H1 (cell line): Measurements from ENCODE around the gene BMERB1. TPM values are rescaled to one million over a fixed set of nuclear protein-coding genes. Genes with fewer than 3 reads are reported as not detected.

Source experiments
- CTCF ChIA-PET: fragments of 300-600 bp; sonication (Branson Sonifier 250); formaldehyde crosslinking; loops from one replicate; lab custom pipeline; 2021; ENCODE audit not compliant: partially characterized antibody; lab: Charles Lee
- POLR2A ChIA-PET: fragments of 300-600 bp; sonication (Branson Sonifier 250); formaldehyde crosslinking; loops from one replicate; lab custom pipeline; 2021; ENCODE audit warnings: inconsistent platforms; ENCODE audit not compliant: partially characterized antibody; lab: Charles Lee
- DNase-seq, 2 experiments: peaks; one replicate each; pipeline versions ENCODE4 v3.0.0 to v3.0.0-alpha.2; 2010 to 2022; ENCODE audit warnings: low spot score in 2 of 2, low read depth in 1 of 2, mixed read lengths in 1 of 2
- FAIRE-seq: peaks from 2 replicates; lab custom pipeline; 2011; peaks lifted over from hg19 to GRCh38; lab: Jason Lieb, UNC
- H2AFZ ChIP-seq: 2 replicates; pipeline ENCODE4 v1.8.1; 2012; ENCODE audit warnings: low read length, inconsistent platforms
- H2AK5ac ChIP-seq: 2 replicates; pipeline ENCODE4 v1.6.1; 2013; ENCODE audit warnings: low read depth, low read length
- H2BK120ac ChIP-seq: replicated peaks from 2 replicates; pipeline ENCODE3; 2013; ENCODE audit warnings: low read depth, low read length, inconsistent platforms
- H2BK12ac ChIP-seq: 2 replicates; pipeline ENCODE4 v1.6.1; 2013; ENCODE audit warnings: low read depth, low read length
- H2BK15ac ChIP-seq: 2 replicates; pipeline ENCODE4 v1.6.1; 2013; ENCODE audit warnings: low read length
- H2BK20ac ChIP-seq: 2 replicates; pipeline ENCODE4 v1.6.1; 2013; ENCODE audit warnings: low read length
- H2BK5ac ChIP-seq: 2 replicates; pipeline ENCODE4 v1.6.1; 2013; ENCODE audit warnings: low read depth, low read length
- H3K14ac ChIP-seq: 2 replicates; pipeline ENCODE4 v1.6.1; 2013; ENCODE audit warnings: inconsistent platforms; ENCODE audit not compliant: insufficient read length
- H3K18ac ChIP-seq: 2 replicates; pipeline ENCODE4 v1.6.1; 2013; ENCODE audit warnings: low read length; ENCODE audit errors: extremely low read depth
- H3K23ac ChIP-seq: 2 replicates; pipeline ENCODE4 v1.6.1; 2013; ENCODE audit warnings: inconsistent platforms; ENCODE audit not compliant: insufficient read length
- H3K23me2 ChIP-seq: 2 replicates; pipeline ENCODE4 v1.6.1; 2013; ENCODE audit warnings: low read depth, low read length
- H3K27ac ChIP-seq: 2 replicates; pipeline ENCODE4 v1.6.1; 2011; ENCODE audit warnings: low read depth, low read length, inconsistent platforms
- H3K27me3 ChIP-seq, 4 experiments: replicated peaks in 1 of 4; 1 replicate in 1 of 4; 2 replicates in 3 of 4; pipeline versions ENCODE4 v1.6.1 to v1.8.1; 2011 to 2013; ENCODE audit warnings: low read length in 3 of 4, mild to moderate bottlenecking in 3 of 4, inconsistent platforms in 2 of 4, mixed read lengths in 2 of 4, moderate library complexity in 1 of 4; ENCODE audit not compliant: control insufficient read depth in 3 of 4, insufficient read depth in 3 of 4; ENCODE audit errors: extremely low read depth in 1 of 4
- H3K36me3 ChIP-seq, 4 experiments: 2 replicates each; pipeline versions ENCODE4 v1.6.1 to v1.8.1; 2011 to 2013; ENCODE audit warnings: mild to moderate bottlenecking in 4 of 4, low read length in 3 of 4, moderate library complexity in 2 of 4, control low read depth in 1 of 4, inconsistent platforms in 1 of 4; ENCODE audit not compliant: insufficient read depth in 4 of 4, control insufficient read depth in 2 of 4
- H3K4ac ChIP-seq: replicated peaks from 2 replicates; pipeline ENCODE3; 2013; ENCODE audit warnings: low read length, low read depth, mixed read lengths, inconsistent platforms; ENCODE audit not compliant: insufficient read length
- H3K4me1 ChIP-seq, 4 experiments: replicated peaks in 1 of 4; 1 replicate in 1 of 4; 2 replicates in 3 of 4; pipeline versions ENCODE4 v1.6.1 to v1.8.1; 2011 to 2013; ENCODE audit warnings: low read length in 3 of 4, inconsistent platforms in 2 of 4, mixed read lengths in 1 of 4; ENCODE audit not compliant: insufficient read depth in 4 of 4, control insufficient read depth in 3 of 4
- H3K4me2 ChIP-seq, 2 experiments: 2 replicates each; pipeline versions ENCODE4 v1.6.1 to v1.8.1; 2011 to 2013; ENCODE audit warnings: low read depth in 2 of 2, low read length in 2 of 2, control low read depth in 1 of 2, inconsistent platforms in 1 of 2, mild to moderate bottlenecking in 1 of 2; ENCODE audit not compliant: insufficient read depth in 1 of 2
- H3K4me3 ChIP-seq, 4 experiments: fragments of 200-600, 300-600 bp in 1 of 4; sonication (generic), shearing (Covaris generic), sonication (Bioruptor Twin) in 1 of 4; 2 replicates each; pipeline versions ENCODE4 v1.5.1 to v1.8.1; 2011 to 2016; ENCODE audit warnings: low read length in 4 of 4, low read depth in 3 of 4, control low read depth in 2 of 4, inconsistent platforms in 2 of 4, mild to moderate bottlenecking in 2 of 4, mixed read lengths in 1 of 4, moderate library complexity in 1 of 4; ENCODE audit not compliant: insufficient read depth in 2 of 4; ENCODE audit errors: extremely low read depth in 1 of 4
- H3K56ac ChIP-seq: replicated peaks from 2 replicates; pipeline ENCODE3; 2013; ENCODE audit warnings: low read depth, mild to moderate bottlenecking, mixed read lengths, low read length, inconsistent platforms; ENCODE audit not compliant: insufficient read length
- H3K79me1 ChIP-seq: 2 replicates; pipeline ENCODE4 v1.6.1; 2013; ENCODE audit warnings: low read depth, low read length, control low read depth
- H3K79me2 ChIP-seq, 2 experiments: 2 replicates each; pipeline versions ENCODE4 v1.6.1 to v1.8.1; 2012 to 2013; ENCODE audit warnings: low read length in 2 of 2, mild to moderate bottlenecking in 2 of 2, inconsistent platforms in 1 of 2; ENCODE audit not compliant: insufficient read depth in 2 of 2, control insufficient read depth in 1 of 2
- H3K9ac ChIP-seq, 4 experiments: replicated peaks in 1 of 4; 1 replicate in 1 of 4; 2 replicates in 3 of 4; pipeline versions ENCODE4 v1.6.1 to v1.8.1; 2011 to 2013; ENCODE audit warnings: low read depth in 3 of 4, low read length in 3 of 4, control low read depth in 2 of 4, mild to moderate bottlenecking in 2 of 4, moderate library complexity in 2 of 4, inconsistent platforms in 1 of 4; ENCODE audit errors: extremely low read depth in 1 of 4
- H3K9me3 ChIP-seq, 2 experiments: 2 replicates each; pipeline versions ENCODE4 v1.6.1 to v1.8.1; 2012 to 2013; ENCODE audit warnings: mild to moderate bottlenecking in 2 of 2, moderate library complexity in 2 of 2, control low read depth in 1 of 2, inconsistent platforms in 1 of 2, low read depth in 1 of 2, low read length in 1 of 2, mixed read lengths in 1 of 2; ENCODE audit not compliant: insufficient read depth in 2 of 2
- H4K20me1 ChIP-seq, 2 experiments: replicated peaks in 1 of 2; 2 replicates each; pipeline versions ENCODE3 to v1.8.1; 2011 to 2013; ENCODE audit warnings: inconsistent platforms in 2 of 2, low read length in 2 of 2, mild to moderate bottlenecking in 1 of 2; ENCODE audit not compliant: insufficient read depth in 2 of 2, control insufficient read depth in 1 of 2
- H4K5ac ChIP-seq: 2 replicates; pipeline ENCODE4 v1.6.1; 2013; ENCODE audit warnings: low read length, low read depth, mixed read lengths, inconsistent platforms; ENCODE audit not compliant: insufficient read length
- H4K8ac ChIP-seq: 2 replicates; pipeline ENCODE4 v1.8.0; 2013; ENCODE audit warnings: mild to moderate bottlenecking, moderate library complexity, low read length, inconsistent platforms; ENCODE audit not compliant: insufficient read depth; ENCODE audit errors: extremely low read depth
- H4K91ac ChIP-seq: replicated peaks from 2 replicates; pipeline ENCODE3; 2013; ENCODE audit warnings: low read length, mixed read lengths, inconsistent platforms; ENCODE audit not compliant: insufficient read length
- NRF1 ChIP-seq: IDR thresholded peaks from 2 replicates; pipeline ENCODE4 v1.6.1; 2011; ENCODE audit warnings: mild to moderate bottlenecking, low read depth, low read length, improper control_type of control experiment
- RFX5 ChIP-seq: IDR thresholded peaks from 2 replicates; pipeline ENCODE4 v1.6.1; 2011; ENCODE audit warnings: low read depth, low read length, improper control_type of control experiment, borderline replicate concordance
- RNF2 ChIP-seq: fragments of 200-900, 300-1000 bp; sonication (generic); IDR thresholded peaks from 2 replicates; pipeline ENCODE4 v1.7.1; 2016; ENCODE audit warnings: borderline replicate concordance, low read depth, mild to moderate bottlenecking, antibody characterized with exemption, low read length; ENCODE audit not compliant: poor library complexity, severe bottlenecking; ENCODE audit errors: missing control alignments
- SP1 ChIP-seq: IDR thresholded peaks from 2 replicates; pipeline ENCODE4 v1.6.1; 2011; ENCODE audit warnings: low read depth, low read length
- WGBS, 2 experiments: shearing (Covaris generic) in 1 of 2; methylation state at CpG; one replicate each; pipeline versions ENCODE4 v1.1.6 to v1.1.7; 2013 to 2015; ENCODE audit warnings: low lambda C conversion rate in 2 of 2, mixed read lengths in 2 of 2, inconsistent platforms in 1 of 2, low coverage in 1 of 2, missing lambda C conversion rate in 1 of 2; ENCODE audit not compliant: insufficient replicate concordance in 2 of 2, insufficient coverage in 1 of 2, insufficient read length in 1 of 2; ENCODE audit errors: extremely low coverage in 1 of 2, missing lambda C conversion rate in 1 of 2; 5-methylcytosine and 5-hydroxymethylcytosine counted together
- polyA plus RNA-seq, 7 experiments: library from polyadenylated mRNA; depleted of rRNA in 3 of 7; stranded (reverse) in 5 of 7; unstranded in 2 of 7; fragments of >200 nt in 5 of 7; fragments of 200-250 nt in 2 of 7; gene quantifications; 1 replicate in 5 of 7; 2 replicates in 1 of 7; 4 replicates in 1 of 7; pipeline versions ENCODE4 v1.2.1 to v1.2.3, GENCODE V29; 2011 to 2013; ENCODE audit warnings: missing spikeins in 2 of 7, mixed read lengths in 2 of 7
- total RNA-seq: library from RNA; stranded (reverse); fragmentation: NEBNext Ultra II Directional; extraction: Animal tissue kit (Norgen Biotek cat#: 25700); gene quantifications from 2 replicates; pipeline ENCODE4 v1.2.1, GENCODE V29; 2021

Gene BMERB1
- total and polyA plus RNA-seq, 2 of the 8 experiments (the other 6 are each of a cell fraction or from before 2014, with no cell fraction given) = 23.5 to 27.1 TPM

GRCh38 chr16:15613676-15614075 is 179.3 kb downstream of the BMERB1 start:
- DNase-seq = no peak
- Histone ChIP-seq H3K9ac (no peak overlapping the region), H2BK12ac (no peak overlapping the region), H3K18ac (no peak overlapping the region)
- no peak for TF ChIP-seq RFX5
- TF ChIP-seq NRF1 = no peak
- no peak for TF ChIP-seq SP1
- TF ChIP-seq RNF2 = no peak
- TF ChIP-seq, all 59 proteins: peak for 0
- H3K23ac ChIP-seq = no peak overlapping the region
- H3K23me2 ChIP-seq = no peaks in the 10 kb centered on the region
- H3K79me2 ChIP-seq = no peaks in the 10 kb centered on the region
- H3K36me3 ChIP-seq = peaks cover 7 to 57% (median 47%) of the 10 kb centered on the region in 4 experiments
- H3K4me3 ChIP-seq = no peak overlapping the region
- no peaks in the 10 kb centered on the region for H3K27me3 ChIP-seq
- H3K27ac ChIP-seq = no peak overlapping the region
- H4K5ac ChIP-seq = no peak overlapping the region
- no peak overlapping the region for H2BK20ac ChIP-seq
- no peaks in the 10 kb centered on the region for H3K79me1 ChIP-seq
- H3K56ac ChIP-seq = no peak overlapping the region
- ChIA-PET CTCF (interaction anchor here (0.6 kb wide), 1 partner anchor 12 kb away, joined by 4 read pairs; no protein-coding TSS in a partner anchor), POLR2A (no interaction called here)
- H3K4me1 ChIP-seq = no peaks in the 10 kb centered on the region
- H4K91ac ChIP-seq = no peak overlapping the region
- H2BK15ac ChIP-seq = no peak overlapping the region
- WGBS, 2 experiments = 91% methylated on average over 4 of the region's 4 CpGs; no CpG with 5 or more reads in 1 of the 2 experiments
- no peak overlapping the region for H3K4me2 ChIP-seq
- no peak for FAIRE-seq
- H3K4ac ChIP-seq = no peak overlapping the region
- no peak overlapping the region for H3K14ac ChIP-seq
- H2BK120ac ChIP-seq = no peak overlapping the region
- H3K9me3 ChIP-seq = no peaks in the 10 kb centered on the region
- H4K8ac ChIP-seq = no peak overlapping the region
- H2AFZ ChIP-seq = no peak overlapping the region
- no peak overlapping the region for H2AK5ac ChIP-seq
- H2BK5ac ChIP-seq = no peak overlapping the region
- peaks cover 2 to 3% of the 10 kb centered on the region in 2 experiments for H4K20me1 ChIP-seq
